HUES64 (cell line): ENCODE results near the gene HBB.

Source experiments
- H3K27ac ChIP-seq: 2 replicates; pipeline ENCODE4 v1.7.0; 2013; ENCODE audit warnings: low read depth, low read length, inconsistent platforms
- H3K27me3 ChIP-seq: 2 replicates; pipeline ENCODE4 v1.6.1; 2013; ENCODE audit warnings: mild to moderate bottlenecking, low read length; ENCODE audit not compliant: insufficient read depth
- H3K36me3 ChIP-seq: 2 replicates; pipeline ENCODE4 v1.6.1; 2013; ENCODE audit warnings: mild to moderate bottlenecking, low read length; ENCODE audit not compliant: insufficient read depth
- H3K4me1 ChIP-seq: 2 replicates; pipeline ENCODE4 v1.6.1; 2013; ENCODE audit warnings: mild to moderate bottlenecking, low read length, moderate library complexity; ENCODE audit not compliant: insufficient read depth
- H3K4me3 ChIP-seq: 2 replicates; pipeline ENCODE4 v1.5.1; 2013; ENCODE audit warnings: mild to moderate bottlenecking, low read length, moderate library complexity
- H3K9ac ChIP-seq: 2 replicates; pipeline ENCODE4 v1.6.1; 2013; ENCODE audit warnings: mild to moderate bottlenecking, low read depth, low read length
- H3K9me3 ChIP-seq: 2 replicates; pipeline ENCODE4 v1.6.1; 2013; ENCODE audit warnings: low read depth, low read length; ENCODE audit not compliant: insufficient read depth
- WGBS: fragments of 150-250, 120-280 bp; methylation state at CpG from one replicate; pipeline ENCODE4 v1.1.7; 2013; ENCODE audit warnings: missing lambda C conversion rate; 5-methylcytosine and 5-hydroxymethylcytosine counted together

The HBB gene

DNA sequence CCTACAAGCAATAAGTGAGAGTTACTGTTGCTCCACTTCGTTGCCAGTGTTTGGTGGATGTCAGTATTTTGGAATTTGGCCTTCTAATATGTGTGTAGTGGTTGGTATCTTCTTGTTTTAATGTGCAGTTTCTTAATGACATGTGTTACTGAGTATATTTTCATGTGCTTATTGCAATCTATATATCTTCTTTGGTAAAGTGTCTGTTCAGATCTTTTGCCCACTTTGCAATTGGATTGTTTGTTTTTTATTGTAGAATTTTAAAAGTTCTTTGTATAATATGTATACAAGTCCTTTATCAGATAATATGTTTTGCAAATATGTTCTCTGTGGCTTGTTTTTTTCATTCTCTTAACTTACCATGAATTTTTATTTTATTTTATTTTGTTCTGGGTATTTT is 34.1 kb downstream of the HBB start:
- WGBS = 44% methylated on average over 1 of the region's 1 CpG
- Histone ChIP-seq H3K4me3 (no peak overlapping the region), H3K36me3 (no peaks in the 10 kb centered on the region), H3K27me3 (no peaks in the 10 kb centered on the region), H3K9me3 (peaks cover 10% of the 10 kb centered on the region), H3K27ac (no peak overlapping the region), H3K9ac (no peak overlapping the region), H3K4me1 (no peaks in the 10 kb centered on the region; the same call in 1 of the 2 replicates)

DNA sequence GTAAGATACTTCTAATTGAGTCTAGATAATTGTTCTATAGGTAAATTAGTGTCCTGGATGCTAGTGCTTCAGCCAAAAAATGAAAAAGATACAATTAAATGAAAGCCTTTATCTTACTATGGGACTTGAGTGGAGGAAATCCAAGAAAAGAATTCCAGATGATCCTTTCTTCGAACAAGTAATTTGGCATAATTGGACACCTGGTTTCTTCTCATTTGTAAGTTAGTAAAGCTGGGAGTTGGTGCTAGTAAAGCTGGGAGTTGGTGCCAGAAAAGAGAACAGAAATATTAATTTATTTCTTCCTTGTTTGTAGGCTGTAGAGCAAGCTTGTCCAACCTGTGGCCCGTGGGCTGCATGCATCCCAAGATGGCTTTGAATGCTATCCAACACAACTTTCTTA is 38.7 kb downstream of the HBB start:
- H3K27ac ChIP-seq = no peak overlapping the region
- no peaks in the 10 kb centered on the region for H3K4me1 ChIP-seq
- WGBS = 94% methylated on average over 1 of the region's 2 CpGs
- peaks cover 10% of the 10 kb centered on the region for H3K9me3 ChIP-seq
- H3K27me3 ChIP-seq = no peaks in the 10 kb centered on the region
- no peak overlapping the region for H3K4me3 ChIP-seq
- H3K36me3 ChIP-seq = no peaks in the 10 kb centered on the region
- H3K9ac ChIP-seq = no peak overlapping the region

DNA sequence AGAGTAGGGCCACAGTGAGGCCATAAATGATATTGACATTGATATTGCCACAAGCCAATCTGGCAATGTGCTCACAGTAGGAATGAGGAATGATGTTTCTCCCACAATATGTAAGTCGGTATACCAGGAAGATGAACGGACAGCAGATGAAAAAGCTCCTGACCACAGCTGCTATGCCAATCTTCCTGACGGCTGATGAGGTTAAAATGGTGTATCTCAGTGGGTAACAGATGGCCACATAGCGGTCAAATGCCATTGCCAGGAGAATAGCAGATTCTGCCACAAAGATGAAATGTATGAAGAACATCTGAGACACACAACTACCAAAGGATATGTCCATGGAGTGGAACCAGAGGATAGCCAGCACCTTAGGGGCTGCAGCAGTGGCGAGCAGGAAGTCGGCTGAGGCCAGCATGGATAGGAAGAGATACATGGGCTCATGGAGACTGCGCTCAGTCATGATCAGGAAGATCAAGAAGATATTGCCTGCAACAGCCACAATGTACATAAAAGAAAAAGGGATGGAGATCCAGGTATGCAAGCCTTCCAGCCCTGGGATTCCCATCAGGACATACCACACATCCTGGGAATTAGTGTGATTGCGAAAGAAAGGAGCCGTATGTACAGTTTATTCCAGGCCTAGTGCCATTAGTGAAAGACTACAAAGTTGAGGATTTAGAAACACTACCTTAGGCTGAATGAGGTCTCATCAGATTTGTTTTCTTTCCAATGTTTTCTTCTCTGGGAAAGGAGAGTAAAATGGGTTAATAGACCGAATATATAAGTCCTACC is 48.6 kb downstream of the HBB start:
- Histone ChIP-seq H3K9me3 (no peaks in the 10 kb centered on the region), H3K36me3 (no peaks in the 10 kb centered on the region), H3K27ac (no peak overlapping the region), H3K4me3 (no peak overlapping the region), H3K27me3 (no peaks in the 10 kb centered on the region), H3K4me1 (no peaks in the 10 kb centered on the region), H3K9ac (no peak overlapping the region)
- WGBS = 86% methylated on average over 9 of the region's 10 CpGs
